HG02610 (cell line): ENCODE data around the gene SUPT20H.
A peak's percentile ranks its signal among the peaks of the same experiment; 100 is the strongest.

Experiments
- ATAC-seq: cut with Tn5 transposase; IDR thresholded peaks from one replicate; pipeline ENCODE4 v1.9.1; 2021; ENCODE audit warnings: mild to moderate bottlenecking, moderate library complexity; ENCODE audit not compliant: unreplicated experiment

SUPT20H gene

GRCh38 chr13:37009692-37010091 is 49.8 kb downstream of the SUPT20H start:
- no peak for ATAC-seq

GRCh38 chr13:37001921-37002250 is 57.6 kb downstream of the SUPT20H start:
- no peak for ATAC-seq

- ATAC-seq, result peak; percentile 70
These were observed 60.3 kb downstream of the SUPT20H start, which contains the start of gene ALG5 for GRCh38 chr13:36999054-36999714. TSS of gene ALG5 (minus strand) at chr13:36999340. CDS start at chr13:36999300, 40 bp downstream.

GRCh38 chr13:36998624-36999041 is 60.9 kb downstream of the SUPT20H start:
- no peak for ATAC-seq

GRCh38 chr13:36997716-36998427 is 61.6 kb downstream of the SUPT20H start:
- ATAC-seq, result no peak

- no peak for ATAC-seq
These were observed 67.1 kb downstream of the SUPT20H start for GRCh38 chr13:36992362-36992761.

GRCh38 chr13:36986462-36987240 is 72.8 kb downstream of the SUPT20H start:
- no peak for ATAC-seq

GRCh38 chr13:36981156-36981743 is 78.2 kb downstream of the SUPT20H start:
- ATAC-seq, result no peak

GRCh38 chr13:36979361-36980050 is 80.0 kb downstream of the SUPT20H start:
- no peak for ATAC-seq

- ATAC-seq, result no peak
These were observed 84.3 kb downstream of the SUPT20H start for GRCh38 chr13:36975172-36975571.

- ATAC-seq, result peak; percentile 74
These were observed 85.7 kb downstream of the SUPT20H start for GRCh38 chr13:36973621-36974295.

- ATAC-seq, result no peak
These were observed 86.5 kb downstream of the SUPT20H start for GRCh38 chr13:36973009-36973408.

- ATAC-seq, result no peak
These were observed 93.1 kb downstream of the SUPT20H start for GRCh38 chr13:36966404-36966803.

- no peak for ATAC-seq
These were observed 93.7 kb downstream of the SUPT20H start for GRCh38 chr13:36965767-36966166.

GRCh38 chr13:36959456-36960116 is 99.9 kb downstream of the SUPT20H start:
- no peak for ATAC-seq
